B cell (primary cell): ENCODE results near the gene KIF15. TPM values are rescaled to one million over a fixed set of nuclear protein-coding genes. Genes with fewer than 3 reads are reported as not detected.

ENCODE experiments used
- ATAC-seq: fragments of 200-7000 bp; cut with Tn5 transposase; one replicate; pipeline ENCODE4 v1.10.0; 2021; ENCODE audit warnings: low read depth, mild to moderate bottlenecking, moderate number of reproducible peaks, moderate library complexity
- CTCF ChIA-PET: fragments of 350-600 bp; sonication (Branson Sonifier 250); formaldehyde crosslinking; loops from one replicate; lab custom pipeline; 2021; ENCODE audit warnings: antibody characterized with exemption, inconsistent platforms; lab: Charles Lee
- POLR2A ChIA-PET: fragments of 350-600 bp; sonication (Branson Sonifier 250); formaldehyde crosslinking; loops from one replicate; lab custom pipeline; 2021; ENCODE audit warnings: antibody characterized with exemption; lab: Charles Lee
- DNase-seq: peaks from one replicate; pipeline ENCODE4 v3.0.0; 2013
- H2AFZ ChIP-seq: 2 replicates; pipeline ENCODE4 v1.6.1; 2012; ENCODE audit warnings: mild to moderate bottlenecking, low read depth, low read length; ENCODE audit not compliant: insufficient read depth, poor library complexity, severe bottlenecking
- H3K27ac ChIP-seq, 2 donors: 1 replicate in 1 of 2; 2 replicates in 1 of 2; pipeline ENCODE4 v1.5.1; 2012 to 2013; ENCODE audit warnings: low read length in 2 of 2, mild to moderate bottlenecking in 2 of 2, moderate library complexity in 1 of 2
- H3K27me3 ChIP-seq, 4 experiments: fragments of 200-600 bp in 1 of 4; sonication (generic) in 1 of 4; replicated peaks in 1 of 4; 1 replicate in 2 of 4; 2 replicates in 2 of 4; pipeline versions ENCODE4 v1.6.1 to v1.7.0; 2013 to 2016; ENCODE audit warnings: low read length in 3 of 4, mild to moderate bottlenecking in 2 of 4, mixed read lengths in 1 of 4, moderate library complexity in 1 of 4; ENCODE audit not compliant: insufficient read depth in 4 of 4, control insufficient read depth in 3 of 4; ENCODE audit errors: control extremely low read depth in 1 of 4
- H3K36me3 ChIP-seq, 2 experiments: replicated peaks in 1 of 2; 1 replicate in 1 of 2; 2 replicates in 1 of 2; pipeline versions ENCODE4 v1.6.1 to v1.7.1; 2013; ENCODE audit warnings: low read length in 1 of 2; ENCODE audit not compliant: insufficient read depth in 2 of 2, control insufficient read depth in 1 of 2; ENCODE audit errors: control extremely low read depth in 1 of 2, extremely low read depth in 1 of 2
- H3K4me1 ChIP-seq, 2 donors: fragments of 200-600 bp in 1 of 2; sonication (generic) in 1 of 2; 1 replicate in 1 of 2; 2 replicates in 1 of 2; pipeline versions ENCODE4 v1.5.1 to v1.6.1; 2013 to 2017; ENCODE audit warnings: low read length in 2 of 2; ENCODE audit not compliant: control insufficient read depth in 2 of 2, insufficient read depth in 2 of 2
- H3K4me2 ChIP-seq: replicated peaks from 2 replicates; pipeline ENCODE3; 2012; ENCODE audit warnings: mild to moderate bottlenecking, low read depth, low read length; ENCODE audit not compliant: poor library complexity, severe bottlenecking
- H3K4me3 ChIP-seq, 5 experiments: fragments of 200-600 bp in 1 of 5; sonication (generic) in 1 of 5; 1 replicate in 3 of 5; 2 replicates in 2 of 5; pipeline versions ENCODE4 v1.5.1 to v1.7.0; 2011 to 2016; ENCODE audit warnings: low read length in 4 of 5, mild to moderate bottlenecking in 4 of 5, low read depth in 2 of 5, control low read depth in 1 of 5, moderate library complexity in 1 of 5; ENCODE audit not compliant: insufficient read depth in 1 of 5; ENCODE audit errors: control extremely low read depth in 1 of 5, extremely low read depth in 1 of 5
- H3K79me2 ChIP-seq: fragments of 200-600 bp; sonication (generic); one replicate; pipeline ENCODE4 v1.6.0; 2016; ENCODE audit warnings: low read length; ENCODE audit not compliant: control insufficient read depth, insufficient read depth
- H3K9ac ChIP-seq: fragments of 200-600 bp; sonication (generic); 2 replicates; pipeline ENCODE4 v1.6.1; 2017; ENCODE audit warnings: mild to moderate bottlenecking, low read length, moderate library complexity
- H3K9me3 ChIP-seq, 3 donors: one replicate each; pipeline versions ENCODE4 v1.6.1 to v1.7.1; 2013; ENCODE audit warnings: low read length in 2 of 3; ENCODE audit not compliant: control insufficient read depth in 2 of 3, insufficient read depth in 1 of 3; ENCODE audit errors: control extremely low read depth in 1 of 3
- H4K20me1 ChIP-seq: 2 replicates; pipeline ENCODE4 v1.6.0; 2012; ENCODE audit warnings: mild to moderate bottlenecking, low read length; ENCODE audit not compliant: insufficient read depth, control insufficient read depth, poor library complexity, severe bottlenecking
- H3K27ac Mint-ChIP-seq: one replicate; pipeline ENCODE4 v1.8.0; 2021; ENCODE audit warnings: mixed read lengths
- H3K27me3 Mint-ChIP-seq: one replicate; pipeline ENCODE4 v1.8.0; 2021; ENCODE audit warnings: mixed read lengths
- H3K4me1 Mint-ChIP-seq: one replicate; pipeline ENCODE4 v1.8.0; 2021; ENCODE audit warnings: mixed read lengths
- H3K4me3 Mint-ChIP-seq: one replicate; pipeline ENCODE4 v1.8.0; 2021; ENCODE audit warnings: mixed read lengths
- H3K9me3 Mint-ChIP-seq: one replicate; pipeline ENCODE4 v1.8.0; 2022; ENCODE audit warnings: mixed read lengths; ENCODE audit not compliant: insufficient read depth
- EZH2 ChIP-seq: IDR thresholded peaks from 2 replicates; pipeline ENCODE4 v1.6.1; 2012; ENCODE audit warnings: borderline replicate concordance, low read depth, mild to moderate bottlenecking, moderate library complexity, low read length; ENCODE audit not compliant: insufficient read depth, poor library complexity, severe bottlenecking
- WGBS: methylation state at CpG from one replicate; pipeline ENCODE4 v1.1.5; 2013; ENCODE audit warnings: missing lambda C conversion rate; ENCODE audit not compliant: insufficient coverage; 5-methylcytosine and 5-hydroxymethylcytosine counted together
- intact Hi-C: fragments of 100-400 bp; cut with micrococcal nuclease; formaldehyde crosslinking; loops from one replicate; pipeline ENCODE4 v1.10.0; 2022
- polyA plus RNA-seq: library from polyadenylated mRNA; depleted of rRNA; stranded (reverse); fragments of >200 nt; gene quantifications from 2 replicates; pipeline ENCODE4 v1.2.3, GENCODE V29; 2012
- total RNA-seq, 2 donors: library from RNA; stranded (reverse); fragments of 120-200 nt in 1 of 2; gene quantifications; 1 replicate in 1 of 2; 2 replicates in 1 of 2; pipeline versions ENCODE4 v1.2.3 to v1.2.4, GENCODE V29; 2013 to 2022
- TF ChIP-seq, protein P1 (sequence below): fragments of 200-600 bp; IDR thresholded peaks from one replicate; pipeline ENCODE4 v1.8.0; 2022; ENCODE audit warnings: antibody characterized with exemption, mild to moderate bottlenecking

The KIF15 gene
- total and polyA plus RNA-seq, 2 donors (not counting 1 experiment from before 2014, with no cell fraction given), result 0.28 to 1.4 TPM

DNA sequence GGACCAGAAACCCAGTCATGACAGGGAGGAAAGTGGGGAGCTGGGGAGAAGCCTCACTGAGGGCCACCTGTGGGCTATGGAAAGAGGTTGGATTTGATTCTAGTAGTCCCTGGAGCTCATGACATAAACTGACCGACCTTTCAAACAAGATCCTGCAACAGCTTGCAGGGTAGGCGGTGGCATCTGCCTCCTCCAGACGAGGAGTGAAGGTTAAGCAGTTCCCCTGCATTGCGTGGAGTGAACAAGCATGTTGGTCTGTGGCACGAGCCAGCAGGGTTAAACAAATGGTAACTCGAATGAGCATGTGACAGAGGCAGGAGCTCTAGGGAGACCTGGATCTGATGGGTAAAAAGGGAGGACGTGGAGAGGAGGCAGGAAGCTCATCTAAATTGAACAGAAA is 125.5 kb downstream of the KIF15 start:
- H3K27me3 ChIP-seq, result peaks cover 0 to 12% (median 3%) of the 10 kb centered on the region in 4 experiments
- H3K9me3 Mint-ChIP-seq, result no peaks in the 10 kb centered on the region
- no peak for TF ChIP-seq EZH2
- TF ChIP-seq, protein P1, sequence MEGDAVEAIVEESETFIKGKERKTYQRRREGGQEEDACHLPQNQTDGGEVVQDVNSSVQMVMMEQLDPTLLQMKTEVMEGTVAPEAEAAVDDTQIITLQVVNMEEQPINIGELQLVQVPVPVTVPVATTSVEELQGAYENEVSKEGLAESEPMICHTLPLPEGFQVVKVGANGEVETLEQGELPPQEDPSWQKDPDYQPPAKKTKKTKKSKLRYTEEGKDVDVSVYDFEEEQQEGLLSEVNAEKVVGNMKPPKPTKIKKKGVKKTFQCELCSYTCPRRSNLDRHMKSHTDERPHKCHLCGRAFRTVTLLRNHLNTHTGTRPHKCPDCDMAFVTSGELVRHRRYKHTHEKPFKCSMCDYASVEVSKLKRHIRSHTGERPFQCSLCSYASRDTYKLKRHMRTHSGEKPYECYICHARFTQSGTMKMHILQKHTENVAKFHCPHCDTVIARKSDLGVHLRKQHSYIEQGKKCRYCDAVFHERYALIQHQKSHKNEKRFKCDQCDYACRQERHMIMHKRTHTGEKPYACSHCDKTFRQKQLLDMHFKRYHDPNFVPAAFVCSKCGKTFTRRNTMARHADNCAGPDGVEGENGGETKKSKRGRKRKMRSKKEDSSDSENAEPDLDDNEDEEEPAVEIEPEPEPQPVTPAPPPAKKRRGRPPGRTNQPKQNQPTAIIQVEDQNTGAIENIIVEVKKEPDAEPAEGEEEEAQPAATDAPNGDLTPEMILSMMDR, result no peak
- ChIA-PET POLR2A (no interaction called here), CTCF (no interaction called here)
- ATAC-seq (no peak), DNase-seq (no peak)
- H3K9me3 ChIP-seq, result peaks cover 0 to 7% (median 0%) of the 10 kb centered on the region in 3 donors
- no peak overlapping the region for H3K4me3 ChIP-seq
- H3K4me3 Mint-ChIP-seq, result no peak overlapping the region
- H3K27me3 Mint-ChIP-seq, result peaks cover 20% of the 10 kb centered on the region
- no peak overlapping the region for H3K27ac Mint-ChIP-seq
- no peaks in the 10 kb centered on the region for H3K4me1 ChIP-seq
- no peak overlapping the region for H3K9ac ChIP-seq
- H3K27ac ChIP-seq, result no peak overlapping the region
- no peaks in the 10 kb centered on the region for H3K36me3 ChIP-seq
- H4K20me1 ChIP-seq, result no peaks in the 10 kb centered on the region
- whole genome bisulfite sequencing, result 92% methylated on average over 7 of the region's 7 CpGs
- H3K4me2 ChIP-seq, result no peak overlapping the region
- intact Hi-C loops, result no loop called here
- H3K79me2 ChIP-seq, result no peaks in the 10 kb centered on the region
- no peak overlapping the region for H2AFZ ChIP-seq
- H3K4me1 Mint-ChIP-seq, result no peaks in the 10 kb centered on the region

DNA sequence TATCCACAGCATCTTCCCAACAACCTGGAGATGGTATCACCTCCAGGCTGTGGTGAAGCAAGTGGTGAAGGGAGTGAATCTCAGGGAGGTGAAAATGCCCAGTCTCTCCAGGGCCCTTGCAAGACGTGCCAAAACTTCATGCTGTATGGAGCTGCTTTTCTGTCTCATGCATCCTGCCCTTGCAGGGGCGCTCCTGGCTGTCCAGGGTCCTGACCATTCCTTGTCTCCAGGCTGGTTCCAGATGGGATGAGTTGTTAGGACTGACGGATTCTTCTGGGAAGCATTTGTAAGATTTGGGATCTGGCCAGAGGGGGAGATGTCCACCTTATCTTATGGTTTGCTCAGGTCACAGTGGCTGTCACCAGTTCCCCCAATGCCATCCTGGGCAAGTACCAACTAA is 128.7 kb downstream of the KIF15 start:
- Histone ChIP-seq H4K20me1 (no peaks in the 10 kb centered on the region), H3K36me3 (no peaks in the 10 kb centered on the region), H3K4me3 (no peak overlapping the region), H3K27me3 (peaks cover 0 to 3% (median 0%) of the 10 kb centered on the region in 4 experiments), H3K27ac (no peak overlapping the region), H2AFZ (no peak overlapping the region), H3K4me2 (no peak overlapping the region), H3K9me3 (no peaks in the 10 kb centered on the region), H3K79me2 (no peaks in the 10 kb centered on the region), H3K4me1 (no peaks in the 10 kb centered on the region), H3K9ac (no peak overlapping the region)
- Mint-ChIP-seq H3K27me3 (peaks cover 15% of the 10 kb centered on the region), H3K4me1 (no peaks in the 10 kb centered on the region), H3K4me3 (no peak overlapping the region), H3K9me3 (no peaks in the 10 kb centered on the region), H3K27ac (no peak overlapping the region)
- TF ChIP-seq, protein P1, result no peak
- no peak for TF ChIP-seq EZH2
- ChIA-PET CTCF (no interaction called here), POLR2A (no interaction called here)
- ATAC-seq (no peak), DNase-seq (no peak)
- intact Hi-C loops, result no loop called here
- 92% methylated on average over 3 of the region's 3 CpGs for WGBS
